ENCODE measurements around the gene AP2B1. TPM values are rescaled to one million over a fixed set of nuclear protein-coding genes. Genes with fewer than 3 reads are reported as not detected.

The AP2B1 gene
- total and polyA plus RNA-seq, 4 donors: 8.7 to 55.6 (median 22.3) TPM

GRCh38 chr17:35612924-35613521, 25.9 kb downstream of the AP2B1 start:
- Histone ChIP-seq H3K4me1 (ENCODE audit: control insufficient read depth in 4 of 4, insufficient read depth in 4 of 4, low read length in 3 of 4) (no peaks in the 10 kb centered on the region), H3K9ac (ENCODE audit: low read depth in 1 of 2, low read length in 2 of 2) (no peak overlapping the region), H3K27me3 (ENCODE audit: control insufficient read depth in 4 of 4, insufficient read depth in 4 of 4, low read length in 3 of 4) (no peaks in the 10 kb centered on the region), H3K4me3 (ENCODE audit: low read depth in 1 of 3, low read length in 3 of 3) (no peak overlapping the region), H3K27ac (ENCODE audit: low read depth in 1 of 2, low read length in 2 of 2) (no peak overlapping the region), H3K9me3 (ENCODE audit: control insufficient read depth in 4 of 4, low read length in 3 of 4) (no peaks in the 10 kb centered on the region), H3K36me3 (ENCODE audit: control insufficient read depth in 4 of 4, insufficient read depth in 3 of 4, low read depth in 1 of 4, low read length in 3 of 4) (peaks cover 0 to 21% (median 15%) of the 10 kb centered on the region in 4 donors)
- 75% methylated on average over 2 of the region's 2 CpGs for WGBS
- TF ChIP-seq RAD21 (IDR thresholded peaks at IDR 0.05): peak; percentile 93 to 95
- TF ChIP-seq YY1 (IDR thresholded peaks at IDR 0.05): no peak
- TF ChIP-seq CTCF (IDR thresholded peaks at IDR 0.05; ENCODE audit: low read depth, low read length, missing input control): peak; percentile 69
- DNase-seq (ENCODE audit: low spot score): peak; percentile 50

- Histone ChIP-seq H3K9ac (ENCODE audit: low read depth in 1 of 2, low read length in 2 of 2) (no peak overlapping the region), H3K4me3 (ENCODE audit: low read depth in 1 of 3, low read length in 3 of 3) (no peak overlapping the region), H3K9me3 (ENCODE audit: control insufficient read depth in 4 of 4, low read length in 3 of 4) (no peaks in the 10 kb centered on the region), H3K27me3 (ENCODE audit: control insufficient read depth in 4 of 4, insufficient read depth in 4 of 4, low read length in 3 of 4) (no peaks in the 10 kb centered on the region), H3K27ac (ENCODE audit: low read depth in 1 of 2, low read length in 2 of 2) (no peak overlapping the region), H3K4me1 (ENCODE audit: control insufficient read depth in 4 of 4, insufficient read depth in 4 of 4, low read length in 3 of 4) (no peaks in the 10 kb centered on the region), H3K36me3 (ENCODE audit: control insufficient read depth in 4 of 4, insufficient read depth in 3 of 4, low read depth in 1 of 4, low read length in 3 of 4) (peaks cover 0 to 8% (median 2%) of the 10 kb centered on the region in 4 donors)
- DNase-seq (ENCODE audit: low spot score): no peak
- TF ChIP-seq EGR1 (IDR thresholded peaks at IDR 0.05; ENCODE audit: low read depth in 2 of 2) (no peak), NR2F2 (IDR thresholded peaks at IDR 0.05) (no peak), FOXA2 (IDR thresholded peaks at IDR 0.05) (no peak), ZBTB33 (IDR thresholded peaks at IDR 0.05) (no peak), TAF1 (conservative IDR thresholded peaks at IDR 0.05) (no peak), RXRA (IDR thresholded peaks at IDR 0.05) (no peak), CTCF (IDR thresholded peaks at IDR 0.05; ENCODE audit: low read depth, low read length, missing input control) (no peak), RAD21 (IDR thresholded peaks at IDR 0.05) (no peak), YY1 (IDR thresholded peaks at IDR 0.05) (no peak)
- 77% methylated on average over 3 of the region's 3 CpGs for WGBS
These were observed 27.7 kb downstream of the AP2B1 start for GRCh38 chr17:35614810-35615209.

GRCh38 chr17:35616536-35616935, 29.4 kb downstream of the AP2B1 start:
- H3K27ac ChIP-seq (ENCODE audit: low read depth in 1 of 2, low read length in 2 of 2): no peak overlapping the region
- peaks cover 0 to 3% (median under 1%) of the 10 kb centered on the region in 4 donors for H3K36me3 ChIP-seq (ENCODE audit: control insufficient read depth in 4 of 4, insufficient read depth in 3 of 4, low read depth in 1 of 4, low read length in 3 of 4)
- 89% methylated on average over 7 of the region's 7 CpGs for WGBS
- no peak overlapping the region for H3K4me3 ChIP-seq (ENCODE audit: low read depth in 1 of 3, low read length in 3 of 3)
- H3K9me3 ChIP-seq (ENCODE audit: control insufficient read depth in 4 of 4, low read length in 3 of 4): no peaks in the 10 kb centered on the region
- H3K27me3 ChIP-seq (ENCODE audit: control insufficient read depth in 4 of 4, insufficient read depth in 4 of 4, low read length in 3 of 4): no peaks in the 10 kb centered on the region
- DNase-seq (ENCODE audit: low spot score): no peak
- no peak overlapping the region for H3K9ac ChIP-seq (ENCODE audit: low read depth in 1 of 2, low read length in 2 of 2)
- H3K4me1 ChIP-seq (ENCODE audit: control insufficient read depth in 4 of 4, insufficient read depth in 4 of 4, low read length in 3 of 4): no peaks in the 10 kb centered on the region
- TF ChIP-seq TAF1 (conservative IDR thresholded peaks at IDR 0.05) (no peak), ZBTB33 (IDR thresholded peaks at IDR 0.05) (no peak), RXRA (IDR thresholded peaks at IDR 0.05) (no peak), SP1 (IDR thresholded peaks at IDR 0.05) (no peak), NR2F2 (IDR thresholded peaks at IDR 0.05) (no peak), EGR1 (IDR thresholded peaks at IDR 0.05; ENCODE audit: low read depth in 2 of 2) (no peak), RAD21 (IDR thresholded peaks at IDR 0.05) (no peak), FOXA1 (IDR thresholded peaks at IDR 0.05) (no peak), CTCF (IDR thresholded peaks at IDR 0.05; ENCODE audit: low read depth, low read length, missing input control) (no peak), YY1 (IDR thresholded peaks at IDR 0.05) (no peak), HNF4A (conservative IDR thresholded peaks at IDR 0.05) (no peak), FOXA2 (IDR thresholded peaks at IDR 0.05) (no peak), JUND (IDR thresholded peaks at IDR 0.05) (no peak), HNF4G (IDR thresholded peaks at IDR 0.05) (no peak)
- TF ChIP-seq, protein P1, sequence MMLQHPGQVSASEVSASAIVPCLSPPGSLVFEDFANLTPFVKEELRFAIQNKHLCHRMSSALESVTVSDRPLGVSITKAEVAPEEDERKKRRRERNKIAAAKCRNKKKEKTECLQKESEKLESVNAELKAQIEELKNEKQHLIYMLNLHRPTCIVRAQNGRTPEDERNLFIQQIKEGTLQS (IDR thresholded peaks at IDR 0.05): no peak

All from liver (tissue), 9 donors.